Fibroblast of the aortic adventitia (primary cell): Measurements from ENCODE around the gene ERGIC1. TPM values are rescaled to one million over a fixed set of nuclear protein-coding genes. Genes with fewer than 3 reads are reported as not detected.

ENCODE experiments used
- DNase-seq: peaks from one replicate; pipeline ENCODE4 v3.0.0-alpha.2; 2010; ENCODE audit warnings: low read depth
- H3K4me3 ChIP-seq: 2 replicates; pipeline ENCODE4 v1.5.1; 2011; ENCODE audit warnings: low read depth, mild to moderate bottlenecking, control low read depth, low read length, moderate library complexity
- total RNA-seq: library from RNA; depleted of rRNA; stranded (reverse); fragments of >200 nt; gene quantifications from 2 replicates; pipeline ENCODE4 v1.2.3, GENCODE V29; 2012; ENCODE audit warnings: low replicate concordance
- TF ChIP-seq, protein P1 (sequence below): IDR thresholded peaks from 2 replicates; pipeline ENCODE4 v1.5.1; 2011; ENCODE audit warnings: mild to moderate bottlenecking, low read length, control low read depth, inconsistent platforms; ENCODE audit not compliant: insufficient read depth

ERGIC1 gene
- total RNA-seq, 1 donor: 193 TPM

DNA sequence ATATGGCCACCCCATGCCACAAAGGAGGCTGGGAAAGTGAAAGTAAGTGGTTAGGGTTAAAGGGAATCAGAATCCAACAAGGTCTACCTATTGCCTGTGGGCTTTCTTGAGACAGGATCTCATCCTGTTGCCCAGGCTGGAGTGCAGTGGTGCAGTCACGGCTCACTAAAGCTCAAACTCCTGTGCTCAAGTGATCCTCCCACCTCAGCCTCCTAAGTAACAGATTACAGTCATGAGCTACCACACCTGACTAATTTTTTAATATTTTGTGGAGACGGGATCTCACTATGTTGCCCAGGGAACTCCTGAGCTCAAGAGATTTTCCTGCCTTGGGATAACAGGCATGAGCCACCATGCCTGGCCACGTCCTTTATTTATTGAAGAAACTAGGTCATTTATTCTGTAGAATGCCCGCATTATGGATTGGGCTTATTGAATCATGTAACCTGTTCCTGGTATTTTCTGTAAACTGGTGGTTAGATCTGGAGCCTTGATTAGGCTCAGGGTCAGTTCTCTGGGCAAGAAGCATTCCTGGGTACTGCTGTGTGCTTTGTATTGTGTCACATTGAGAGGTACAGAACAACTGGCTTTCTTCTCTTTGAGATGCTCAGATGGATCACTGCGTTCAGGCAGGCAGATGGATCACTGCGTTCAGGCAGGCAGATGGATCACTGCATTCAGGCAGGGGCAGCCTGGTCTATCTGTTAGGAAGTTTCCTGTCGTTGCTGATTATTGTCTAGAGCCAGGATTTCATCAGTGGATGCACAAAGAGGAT lies 41.6 kb downstream of the ERGIC1 start:
- TF ChIP-seq, protein P1, sequence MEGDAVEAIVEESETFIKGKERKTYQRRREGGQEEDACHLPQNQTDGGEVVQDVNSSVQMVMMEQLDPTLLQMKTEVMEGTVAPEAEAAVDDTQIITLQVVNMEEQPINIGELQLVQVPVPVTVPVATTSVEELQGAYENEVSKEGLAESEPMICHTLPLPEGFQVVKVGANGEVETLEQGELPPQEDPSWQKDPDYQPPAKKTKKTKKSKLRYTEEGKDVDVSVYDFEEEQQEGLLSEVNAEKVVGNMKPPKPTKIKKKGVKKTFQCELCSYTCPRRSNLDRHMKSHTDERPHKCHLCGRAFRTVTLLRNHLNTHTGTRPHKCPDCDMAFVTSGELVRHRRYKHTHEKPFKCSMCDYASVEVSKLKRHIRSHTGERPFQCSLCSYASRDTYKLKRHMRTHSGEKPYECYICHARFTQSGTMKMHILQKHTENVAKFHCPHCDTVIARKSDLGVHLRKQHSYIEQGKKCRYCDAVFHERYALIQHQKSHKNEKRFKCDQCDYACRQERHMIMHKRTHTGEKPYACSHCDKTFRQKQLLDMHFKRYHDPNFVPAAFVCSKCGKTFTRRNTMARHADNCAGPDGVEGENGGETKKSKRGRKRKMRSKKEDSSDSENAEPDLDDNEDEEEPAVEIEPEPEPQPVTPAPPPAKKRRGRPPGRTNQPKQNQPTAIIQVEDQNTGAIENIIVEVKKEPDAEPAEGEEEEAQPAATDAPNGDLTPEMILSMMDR: no peak
- H3K4me3 ChIP-seq: no peak overlapping the region
- no peak for DNase-seq

DNA sequence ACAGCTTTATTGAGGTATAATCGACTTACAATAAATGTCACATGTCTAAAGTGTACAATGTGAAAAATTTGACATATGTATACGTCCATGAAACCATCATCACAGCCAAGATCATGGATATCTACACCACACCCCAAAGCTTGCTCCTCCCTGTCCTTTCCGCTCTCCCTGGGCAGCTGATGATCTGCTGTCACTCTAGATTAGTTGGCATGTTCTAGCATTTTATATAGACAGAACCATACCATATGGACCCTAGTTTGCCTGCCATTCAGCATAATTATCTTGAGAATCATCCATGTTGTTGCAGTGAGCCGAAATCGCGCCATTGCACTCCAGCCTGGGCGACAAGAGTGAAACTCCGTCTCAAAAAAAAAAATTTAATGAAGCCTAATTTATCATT lies 42.5 kb downstream of the ERGIC1 start:
- TF ChIP-seq, protein P1: no peak
- H3K4me3 ChIP-seq: no peak overlapping the region
- no peak for DNase-seq

GRCh38 chr5:172877466-172878260 lies 43.6 kb downstream of the ERGIC1 start:
- H3K4me3 ChIP-seq: no peak overlapping the region
- TF ChIP-seq, protein P1: no peak
- DNase-seq: no peak

GRCh38 chr5:172878585-172878932 lies 44.5 kb downstream of the ERGIC1 start:
- no peak overlapping the region for H3K4me3 ChIP-seq
- TF ChIP-seq, protein P1: no peak
- no peak for DNase-seq

DNA sequence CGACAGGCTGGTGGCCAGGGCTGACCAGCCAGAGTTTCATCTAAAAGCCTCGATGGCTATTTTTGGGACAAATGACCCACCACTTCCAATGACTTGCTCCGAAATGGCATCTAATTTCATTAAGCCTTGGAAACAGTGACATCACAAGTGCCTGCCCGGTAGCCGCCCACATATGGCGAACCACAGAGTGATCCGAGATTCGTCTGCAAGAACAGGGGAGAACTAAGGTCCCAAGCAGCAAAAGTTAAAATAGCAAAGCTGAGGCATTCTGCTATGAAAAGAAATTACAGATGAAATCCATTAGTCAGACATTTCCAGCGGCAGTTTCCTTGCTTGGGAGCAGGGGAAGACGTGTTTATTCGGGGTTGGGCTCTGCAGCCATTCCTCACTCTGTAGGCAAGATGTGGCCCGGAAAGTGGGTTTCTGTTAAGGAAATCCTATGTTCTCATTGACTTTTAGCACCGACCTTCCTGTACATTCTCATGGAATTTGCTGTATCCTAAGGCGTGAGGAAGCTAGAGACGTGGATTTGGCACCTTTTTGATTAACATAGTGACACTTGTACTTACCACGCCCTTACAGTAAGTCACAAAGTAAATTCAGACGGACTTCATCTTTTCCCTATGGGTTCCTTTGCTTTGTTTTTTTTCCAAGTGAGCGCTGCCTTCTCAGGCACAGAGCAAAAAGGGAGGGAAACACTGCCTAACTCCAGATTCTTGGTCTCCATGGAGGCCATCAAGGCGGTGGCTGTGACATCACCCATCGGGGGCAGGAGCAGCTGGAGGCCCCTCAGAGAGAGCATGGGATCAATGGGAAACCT lies 45.1 kb downstream of the ERGIC1 start:
- peak; percentile 63 for DNase-seq
- peak overlapping the region; percentile 31 for H3K4me3 ChIP-seq
- TF ChIP-seq, protein P1: no peak

DNA sequence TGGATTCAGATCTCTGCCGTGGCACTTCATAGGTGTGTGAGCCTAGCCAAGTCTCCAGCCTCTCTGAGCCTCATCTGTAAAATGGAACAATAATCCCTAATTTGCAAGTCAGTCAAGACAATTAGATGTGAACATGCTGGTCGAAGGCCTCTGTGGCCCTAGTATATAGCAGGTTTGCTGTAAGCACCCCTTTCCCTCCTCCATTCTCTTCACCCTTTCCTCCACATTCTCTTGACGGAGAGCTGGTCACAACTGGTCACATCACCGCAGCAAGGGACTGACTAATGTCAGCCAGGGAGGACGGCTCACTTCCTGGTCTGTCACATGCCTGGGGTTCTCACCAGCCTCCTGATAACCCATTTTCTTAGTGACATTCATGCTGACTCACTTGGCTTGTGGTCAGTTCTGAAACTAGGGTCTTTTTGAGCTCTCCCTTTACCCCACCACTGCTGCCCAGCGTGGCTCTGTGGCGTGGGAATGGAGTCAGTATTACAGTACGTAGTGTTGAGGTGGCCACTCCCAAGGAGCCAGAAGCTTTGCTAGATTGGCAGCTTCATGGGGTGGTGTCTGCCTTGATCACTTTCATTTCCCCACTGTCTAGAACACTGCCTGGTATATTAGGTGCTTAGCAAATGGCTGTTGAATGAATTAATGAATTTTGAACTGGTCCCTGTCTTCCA lies 47.8 kb downstream of the ERGIC1 start:
- TF ChIP-seq, protein P1: no peak
- H3K4me3 ChIP-seq: no peak overlapping the region
- DNase-seq: peak; percentile 54
